ENCODE data around the gene DOCK4. TPM values are rescaled to one million over a fixed set of nuclear protein-coding genes. Genes with fewer than 3 reads are reported as not detected.
A peak's percentile ranks its signal among the peaks of the same experiment; 100 is the strongest.

DOCK4 gene
- polyA plus RNA-seq, 1 donor (not counting 4 experiments of a cell fraction or from before 2014, with no cell fraction given): 13.9 TPM

GRCh38 chr7:112199672-112200071, 6.5 kb downstream of the DOCK4 start:
- H3K9me1 ChIP-seq (ENCODE audit: control insufficient read depth, extremely low read depth, insufficient read depth, low read length): no peaks in the 10 kb centered on the region
- H3K27ac ChIP-seq (ENCODE audit: control insufficient read depth, insufficient read depth, low read length): no peak overlapping the region
- dilution Hi-C loops (cut with MboI; ENCODE audit: extremely low pct_ligation_motif_present, low sequenced_read_pairs): no loop called here
- peak overlapping the region; percentile 3 for H3K4me2 ChIP-seq (ENCODE audit: control insufficient read depth, extremely low read depth, insufficient read depth, low read depth, low read length)
- no peak for FAIRE-seq
- H4K20me1 ChIP-seq (ENCODE audit: control insufficient read depth, extremely low read depth, insufficient read depth, low read length): no peaks in the 10 kb centered on the region
- H3K36me3 ChIP-seq (ENCODE audit: control insufficient read depth in 2 of 2, extremely low read depth in 1 of 2, insufficient read depth in 2 of 2, low read length in 2 of 2): no peaks in the 10 kb centered on the region
- no peaks in the 10 kb centered on the region for H3K9me3 ChIP-seq (ENCODE audit: control insufficient read depth, low read depth, low read length)
- DNase-seq (ENCODE audit: low read depth, low spot score): no peak
- H3K4me3 ChIP-seq (ENCODE audit: control insufficient read depth in 2 of 3, extremely low read depth in 1 of 3, insufficient read depth in 2 of 3, low read depth in 1 of 3, low read length in 3 of 3): no peak overlapping the region
- no peak for TF ChIP-seq EZH2 (IDR thresholded peaks at IDR 0.05; ENCODE audit: low read length)
- TF ChIP-seq CTCF (optimal IDR thresholded peaks at IDR 0.05 in 1 of 3, IDR thresholded peaks at IDR 0.05 in 1 of 3, conservative IDR thresholded peaks at IDR 0.05 in 1 of 3; ENCODE audit: extremely low read depth in 1 of 3, insufficient read depth in 2 of 3, low read length in 3 of 3): no peak
- H3K9ac ChIP-seq (ENCODE audit: control insufficient read depth, extremely low read depth, insufficient read depth, low read length): no peak overlapping the region
- H3K79me2 ChIP-seq (ENCODE audit: control insufficient read depth, insufficient read depth, low read length): peaks cover 90% of the 10 kb centered on the region
- no peak overlapping the region for H2AFZ ChIP-seq (ENCODE audit: control insufficient read depth, low read length)
- no peaks in the 10 kb centered on the region for H3K27me3 ChIP-seq (ENCODE audit: control insufficient read depth, extremely low read depth, insufficient read depth, low read length)
- H3K4me1 ChIP-seq (ENCODE audit: control insufficient read depth, extremely low read depth, insufficient read depth, low read length): peaks cover 32% of the 10 kb centered on the region

GRCh38 chr7:112199035-112199655, 7.1 kb downstream of the DOCK4 start:
- Histone ChIP-seq H3K4me1 (ENCODE audit: control insufficient read depth, extremely low read depth, insufficient read depth, low read length) (peaks cover 32% of the 10 kb centered on the region), H3K4me3 (ENCODE audit: control insufficient read depth in 2 of 3, extremely low read depth in 1 of 3, insufficient read depth in 2 of 3, low read depth in 1 of 3, low read length in 3 of 3) (no peak overlapping the region), H3K27ac (ENCODE audit: control insufficient read depth, insufficient read depth, low read length) (no peak overlapping the region), H2AFZ (ENCODE audit: control insufficient read depth, low read length) (no peak overlapping the region), H3K36me3 (ENCODE audit: control insufficient read depth in 2 of 2, extremely low read depth in 1 of 2, insufficient read depth in 2 of 2, low read length in 2 of 2) (no peaks in the 10 kb centered on the region), H3K9me1 (ENCODE audit: control insufficient read depth, extremely low read depth, insufficient read depth, low read length) (no peaks in the 10 kb centered on the region), H4K20me1 (ENCODE audit: control insufficient read depth, extremely low read depth, insufficient read depth, low read length) (no peaks in the 10 kb centered on the region), H3K4me2 (ENCODE audit: control insufficient read depth, extremely low read depth, insufficient read depth, low read depth, low read length) (peak overlapping the region; percentile 22), H3K9me3 (ENCODE audit: control insufficient read depth, low read depth, low read length) (no peaks in the 10 kb centered on the region), H3K9ac (ENCODE audit: control insufficient read depth, extremely low read depth, insufficient read depth, low read length) (no peak overlapping the region), H3K27me3 (ENCODE audit: control insufficient read depth, extremely low read depth, insufficient read depth, low read length) (no peaks in the 10 kb centered on the region), H3K79me2 (ENCODE audit: control insufficient read depth, insufficient read depth, low read length) (peaks cover 89% of the 10 kb centered on the region)
- TF ChIP-seq EZH2 (IDR thresholded peaks at IDR 0.05; ENCODE audit: low read length) (no peak), CTCF (optimal IDR thresholded peaks at IDR 0.05 in 1 of 3, IDR thresholded peaks at IDR 0.05 in 1 of 3, conservative IDR thresholded peaks at IDR 0.05 in 1 of 3; ENCODE audit: extremely low read depth in 1 of 3, insufficient read depth in 2 of 3, low read length in 3 of 3) (no peak)
- DNase-seq (ENCODE audit: low read depth, low spot score) (no peak), FAIRE-seq (peak; percentile 77)
- dilution Hi-C loops (cut with MboI; ENCODE audit: extremely low pct_ligation_motif_present, low sequenced_read_pairs): no loop called here
